DND-41 (cell line): ENCODE data around the gene RPL32.

Experiments used
- CTCF ChIP-seq: IDR thresholded peaks from 2 replicates; pipeline ENCODE4 v1.5.1; 2012; ENCODE audit warnings: borderline replicate concordance, low read length, moderate library complexity, mild to moderate bottlenecking; ENCODE audit not compliant: poor library complexity, severe bottlenecking; ENCODE audit errors: extremely low read depth
- EZH2 ChIP-seq: IDR thresholded peaks from 3 replicates; pipeline ENCODE4 v1.6.1; 2012; ENCODE audit warnings: borderline replicate concordance, low read depth, mild to moderate bottlenecking, moderate library complexity, low read length, inconsistent platforms; ENCODE audit not compliant: severe bottlenecking

DNA sequence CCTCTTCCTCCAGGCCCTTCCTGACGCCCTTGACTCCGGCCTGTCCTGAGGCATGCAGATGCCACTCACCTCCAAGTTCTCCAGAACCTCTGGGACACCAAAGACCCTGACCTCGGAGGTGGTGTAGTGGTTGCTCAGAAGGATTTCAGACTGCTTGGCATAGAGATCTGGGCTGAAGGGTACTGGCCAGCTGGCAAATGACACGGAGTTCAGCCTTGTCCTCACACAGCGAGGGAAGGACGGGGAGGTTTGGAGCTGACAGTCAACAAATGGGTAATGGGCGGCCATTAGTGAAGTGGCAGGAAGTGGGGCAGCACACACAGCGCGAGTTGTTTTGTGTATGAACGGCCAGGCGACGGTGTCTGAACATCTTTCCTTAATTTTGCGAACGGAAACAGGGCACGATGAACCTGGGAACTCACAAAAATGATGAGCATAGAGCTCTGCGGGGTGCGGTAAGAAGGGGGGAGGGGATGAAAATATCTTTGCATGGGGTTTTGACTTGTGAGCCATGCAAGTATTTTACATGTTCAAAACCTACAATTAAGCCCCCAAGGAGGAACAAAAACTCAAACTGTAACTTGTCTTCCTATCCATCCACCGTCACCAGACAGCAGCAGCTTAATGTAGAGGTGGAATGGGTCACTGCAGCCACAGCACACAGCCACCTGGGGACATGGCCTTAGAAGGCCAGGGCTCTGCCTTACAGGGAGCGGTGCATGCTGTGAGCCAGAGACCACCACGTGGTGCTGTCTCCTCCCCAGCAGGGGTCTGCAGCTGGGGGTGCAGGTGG lies 43.6 kb upstream of the RPL32 start:
- no peak for TF ChIP-seq CTCF
- no peak for TF ChIP-seq EZH2
